IPS-20b (cell line): ENCODE data around the gene ADTRP.

ENCODE experiments used
- H3K27ac ChIP-seq: one replicate; pipeline ENCODE4 v1.5.1; 2013; ENCODE audit warnings: low read length
- H3K27me3 ChIP-seq: 2 replicates; pipeline ENCODE4 v1.6.1; 2013; ENCODE audit warnings: mild to moderate bottlenecking, low read length, inconsistent platforms; ENCODE audit not compliant: insufficient read depth
- H3K36me3 ChIP-seq: 2 replicates; pipeline ENCODE4 v1.6.1; 2013; ENCODE audit warnings: low read depth, mild to moderate bottlenecking, inconsistent platforms, low read length, moderate library complexity; ENCODE audit not compliant: insufficient read depth
- H3K4me1 ChIP-seq: 2 replicates; pipeline ENCODE4 v1.6.1; 2013; ENCODE audit warnings: mild to moderate bottlenecking, control low read depth, inconsistent platforms, low read length, moderate library complexity; ENCODE audit not compliant: insufficient read depth
- H3K4me3 ChIP-seq: 2 replicates; pipeline ENCODE4 v1.5.1; 2013; ENCODE audit warnings: mild to moderate bottlenecking, low read length, inconsistent platforms
- H3K9ac ChIP-seq: 2 replicates; pipeline ENCODE4 v1.6.1; 2013; ENCODE audit warnings: low read depth, mild to moderate bottlenecking, inconsistent platforms, low read length, moderate library complexity
- H3K9me3 ChIP-seq: 2 replicates; pipeline ENCODE4 v1.6.1; 2013; ENCODE audit warnings: mild to moderate bottlenecking, low read depth, low read length, inconsistent platforms; ENCODE audit not compliant: insufficient read depth

The ADTRP gene

DNA sequence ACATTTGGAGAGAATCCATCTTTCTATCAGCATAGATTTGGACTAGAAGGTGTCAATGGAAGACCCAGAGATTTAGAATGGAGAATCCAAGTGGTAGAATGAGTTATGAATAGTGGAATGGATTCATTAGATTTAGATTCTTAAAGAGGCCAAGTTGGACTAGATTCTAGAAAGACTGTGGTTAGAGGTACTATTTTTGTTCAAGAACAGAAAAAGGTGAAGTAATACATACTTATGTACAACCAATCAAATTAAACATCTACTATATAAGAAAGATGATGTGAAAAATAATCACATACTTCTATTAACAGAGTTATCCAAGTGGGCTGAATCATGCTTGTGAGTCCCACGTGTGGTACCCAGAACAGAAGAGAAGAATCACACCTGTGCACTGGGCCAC is 33.8 kb upstream of the ADTRP start:
- no peak overlapping the region for H3K4me3 ChIP-seq
- no peaks in the 10 kb centered on the region for H3K9me3 ChIP-seq
- no peak overlapping the region for H3K27ac ChIP-seq
- H3K4me1 ChIP-seq = no peaks in the 10 kb centered on the region
- no peak overlapping the region for H3K9ac ChIP-seq
- no peaks in the 10 kb centered on the region for H3K36me3 ChIP-seq
- no peaks in the 10 kb centered on the region for H3K27me3 ChIP-seq

DNA sequence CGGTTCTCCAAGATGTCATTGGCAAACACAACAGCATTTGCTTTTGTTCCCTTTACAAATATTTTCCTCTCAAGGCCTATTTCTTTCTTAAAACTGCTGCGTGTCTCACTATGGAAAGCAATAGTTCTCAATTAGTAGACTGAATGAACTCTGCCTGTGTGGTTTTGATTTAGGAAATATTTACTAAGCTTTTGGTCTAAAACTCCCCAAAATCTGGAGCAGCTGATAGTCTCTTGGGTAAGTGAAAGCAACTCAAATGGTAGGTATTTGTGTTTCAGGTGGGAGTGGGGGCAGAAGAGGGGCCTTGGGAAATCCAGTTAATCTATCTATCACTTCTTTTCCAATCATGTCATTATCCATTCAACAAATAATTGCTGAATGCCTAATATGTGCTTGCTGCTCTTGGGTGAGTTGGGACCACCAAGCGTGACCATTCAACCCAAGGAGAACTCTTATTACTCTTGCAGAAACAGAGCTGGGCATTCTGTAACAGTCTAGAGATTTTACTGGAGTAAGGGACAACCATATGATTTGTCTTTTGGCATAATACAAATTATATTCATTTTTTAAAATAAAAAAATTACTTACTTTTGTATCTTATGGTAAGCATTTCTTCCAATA is 33.2 kb upstream of the ADTRP start:
- no peaks in the 10 kb centered on the region for H3K36me3 ChIP-seq
- H3K4me1 ChIP-seq = no peaks in the 10 kb centered on the region
- H3K9ac ChIP-seq = no peak overlapping the region
- H3K4me3 ChIP-seq = no peak overlapping the region
- no peak overlapping the region for H3K27ac ChIP-seq
- H3K27me3 ChIP-seq = no peaks in the 10 kb centered on the region
- no peaks in the 10 kb centered on the region for H3K9me3 ChIP-seq

DNA sequence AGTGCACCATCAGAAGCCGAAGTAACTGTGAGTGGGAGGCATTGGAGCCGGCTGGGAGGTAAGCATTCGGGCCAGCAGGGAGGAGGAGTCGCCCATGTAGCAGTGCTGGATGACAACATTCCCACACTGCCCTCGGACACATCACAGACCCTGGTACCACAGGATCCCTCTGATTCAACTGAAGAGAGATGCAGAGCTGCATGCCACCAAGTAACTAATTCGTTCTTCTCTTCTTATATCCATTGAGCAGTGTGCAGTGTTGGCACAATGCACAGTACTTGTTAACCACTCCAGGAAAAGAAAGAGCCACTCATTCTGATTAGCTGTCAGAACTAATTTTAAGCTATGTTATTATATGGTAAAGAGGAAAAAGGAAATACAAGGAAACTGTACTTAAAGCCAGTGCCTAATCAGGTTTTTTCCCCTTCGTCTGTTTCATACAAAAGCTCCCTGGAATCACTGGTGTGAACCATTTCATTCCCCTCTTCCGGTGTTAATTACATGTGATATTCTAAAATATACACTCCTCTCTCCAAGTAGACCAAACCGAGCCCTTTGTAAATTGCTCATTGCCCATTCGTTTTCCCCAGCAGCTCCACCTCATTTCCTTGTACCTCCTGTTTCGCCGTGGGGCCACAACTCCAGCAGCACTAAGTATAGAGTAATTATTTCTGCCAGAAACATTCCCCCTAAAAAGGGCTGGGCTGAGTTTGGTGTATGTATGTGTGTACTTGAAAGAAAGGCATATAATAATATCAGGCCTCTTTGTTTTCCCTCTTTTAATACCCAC is 32.4 kb upstream of the ADTRP start:
- Histone ChIP-seq H3K4me3 (no peak overlapping the region), H3K27me3 (no peaks in the 10 kb centered on the region), H3K9me3 (no peaks in the 10 kb centered on the region), H3K9ac (no peak overlapping the region), H3K36me3 (no peaks in the 10 kb centered on the region), H3K27ac (no peak overlapping the region), H3K4me1 (no peaks in the 10 kb centered on the region)

DNA sequence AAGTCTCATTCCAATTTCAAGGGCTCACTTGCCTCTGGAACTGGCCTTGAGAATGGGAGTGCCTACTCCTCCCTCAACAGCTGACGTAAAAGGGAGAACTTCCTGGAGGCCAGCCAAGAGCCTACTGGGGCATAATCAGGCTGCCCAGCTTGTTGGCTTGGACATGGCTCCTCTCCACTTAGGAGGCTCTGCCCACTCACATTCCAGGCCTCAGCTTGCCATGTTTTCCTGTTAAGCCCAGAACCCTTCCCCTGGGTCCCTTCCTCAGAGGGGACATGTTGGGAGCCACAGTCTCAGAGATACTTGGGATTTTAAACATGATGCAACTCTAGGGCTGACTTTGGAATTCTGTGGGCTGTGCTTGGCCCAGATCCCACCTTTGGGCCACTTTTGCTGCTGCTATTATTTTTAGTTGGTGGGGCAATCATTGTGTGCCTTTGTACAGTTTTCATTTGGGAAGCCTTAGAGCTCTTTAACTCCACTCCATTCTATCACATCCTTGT is 31.5 kb upstream of the ADTRP start:
- no peak overlapping the region for H3K9ac ChIP-seq
- H3K4me3 ChIP-seq = no peak overlapping the region
- H3K27me3 ChIP-seq = no peaks in the 10 kb centered on the region
- H3K4me1 ChIP-seq = peaks cover 6% of the 10 kb centered on the region
- H3K36me3 ChIP-seq = no peaks in the 10 kb centered on the region
- no peaks in the 10 kb centered on the region for H3K9me3 ChIP-seq
- H3K27ac ChIP-seq = no peak overlapping the region

DNA sequence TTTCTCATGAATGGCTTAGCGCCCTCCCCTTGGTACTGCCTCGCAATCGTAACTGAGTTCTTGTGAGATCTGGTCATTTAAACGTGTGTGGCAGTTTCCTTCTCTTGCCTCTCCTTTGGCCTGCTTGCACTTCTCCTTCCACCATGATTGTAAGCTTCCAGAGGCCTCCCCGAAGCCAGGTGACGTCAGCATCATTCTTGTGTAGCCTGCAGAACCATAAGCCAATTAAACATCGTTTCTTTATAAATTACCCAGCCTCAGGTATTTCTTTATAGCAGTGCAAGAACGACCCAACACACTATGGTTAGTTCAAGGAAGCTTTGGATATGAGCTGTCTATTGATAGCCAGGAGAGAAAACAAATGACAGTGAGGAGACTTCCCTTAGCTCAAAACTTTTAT is 29.5 kb upstream of the ADTRP start:
- Histone ChIP-seq H3K27ac (no peak overlapping the region), H3K36me3 (no peaks in the 10 kb centered on the region), H3K9ac (no peak overlapping the region), H3K27me3 (no peaks in the 10 kb centered on the region), H3K4me1 (peaks cover 11% of the 10 kb centered on the region), H3K9me3 (no peaks in the 10 kb centered on the region), H3K4me3 (no peak overlapping the region)

DNA sequence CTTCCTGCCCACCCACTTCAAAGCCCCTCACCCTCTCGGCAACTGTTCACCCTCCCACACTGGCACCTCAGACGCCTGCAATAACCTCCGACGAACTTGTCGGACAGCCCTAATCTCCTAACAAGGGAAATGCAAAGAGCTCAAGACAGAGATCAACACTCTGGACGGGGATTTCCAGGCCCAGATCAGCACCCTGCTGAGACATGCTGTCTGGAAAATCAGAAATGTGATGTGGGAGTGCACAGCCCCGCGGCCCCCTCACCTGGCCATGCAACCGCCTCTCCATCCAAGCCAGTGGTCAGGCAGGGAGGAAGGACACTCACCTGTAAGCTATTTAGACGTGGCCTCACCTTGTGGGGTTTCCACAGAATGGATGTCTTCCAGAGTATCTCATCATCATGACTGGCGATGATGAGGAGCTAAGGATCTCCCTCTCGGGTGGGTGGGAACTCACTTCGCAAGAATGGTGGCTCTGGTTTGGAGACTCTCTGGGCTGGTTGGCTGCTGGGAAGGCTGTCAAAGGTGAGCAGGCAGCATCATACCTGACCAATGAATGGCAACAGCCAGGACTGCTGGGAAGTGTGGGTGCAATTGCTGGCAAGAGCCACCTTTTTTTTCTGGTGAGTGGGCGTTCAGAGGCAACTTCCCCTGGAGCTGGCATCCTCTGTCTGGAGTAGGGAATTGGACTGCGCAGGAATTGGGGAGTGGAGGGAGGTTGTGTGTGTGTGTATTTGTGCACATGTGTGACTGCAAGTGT is 28.1 kb upstream of the ADTRP start:
- no peaks in the 10 kb centered on the region for H3K9me3 ChIP-seq
- H3K4me3 ChIP-seq = no peak overlapping the region
- peaks cover 11% of the 10 kb centered on the region for H3K4me1 ChIP-seq
- H3K36me3 ChIP-seq = no peaks in the 10 kb centered on the region
- H3K27me3 ChIP-seq = no peaks in the 10 kb centered on the region
- H3K27ac ChIP-seq = no peak overlapping the region
- H3K9ac ChIP-seq = no peak overlapping the region

DNA sequence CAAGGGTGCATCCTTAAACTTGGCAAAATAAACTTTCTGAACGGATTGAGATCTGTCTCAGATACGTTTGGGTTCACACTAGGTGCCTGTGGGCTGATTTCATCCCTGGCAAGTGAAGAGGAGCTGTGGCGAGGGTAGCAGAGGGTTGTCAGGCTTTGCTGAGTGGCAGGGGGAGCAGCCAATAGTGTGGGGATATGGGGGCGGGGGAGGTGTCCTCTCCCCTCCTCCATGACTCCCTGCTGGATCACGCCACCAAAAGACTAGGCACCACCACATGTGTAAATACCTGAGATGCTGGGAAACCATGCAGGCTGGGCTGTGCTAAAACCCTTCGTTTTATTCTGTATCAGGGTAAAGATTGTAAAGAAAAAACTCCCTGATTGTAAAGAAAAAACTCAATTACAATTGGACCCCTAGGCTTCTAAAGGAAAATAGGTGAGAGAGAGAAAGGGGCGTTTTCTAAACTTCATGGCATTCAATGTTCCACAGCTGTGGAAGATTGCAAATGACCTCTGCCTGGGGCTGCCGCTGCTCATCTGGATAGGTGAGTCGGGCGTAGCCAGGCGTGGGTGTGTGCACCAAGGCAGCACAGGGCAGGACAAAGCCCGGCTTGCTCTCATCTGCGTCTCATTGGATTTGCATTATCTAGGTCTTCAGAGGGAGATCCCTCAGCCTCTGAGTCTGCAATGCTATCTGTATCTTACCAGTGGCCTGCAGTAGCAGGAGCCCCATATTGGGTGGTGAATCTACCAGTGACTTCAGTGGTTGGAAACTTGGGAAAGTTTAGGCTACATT is 26.9 kb upstream of the ADTRP start:
- Histone ChIP-seq H3K9ac (no peak overlapping the region; the same call in 1 of the 2 replicates), H3K36me3 (no peaks in the 10 kb centered on the region)

DNA sequence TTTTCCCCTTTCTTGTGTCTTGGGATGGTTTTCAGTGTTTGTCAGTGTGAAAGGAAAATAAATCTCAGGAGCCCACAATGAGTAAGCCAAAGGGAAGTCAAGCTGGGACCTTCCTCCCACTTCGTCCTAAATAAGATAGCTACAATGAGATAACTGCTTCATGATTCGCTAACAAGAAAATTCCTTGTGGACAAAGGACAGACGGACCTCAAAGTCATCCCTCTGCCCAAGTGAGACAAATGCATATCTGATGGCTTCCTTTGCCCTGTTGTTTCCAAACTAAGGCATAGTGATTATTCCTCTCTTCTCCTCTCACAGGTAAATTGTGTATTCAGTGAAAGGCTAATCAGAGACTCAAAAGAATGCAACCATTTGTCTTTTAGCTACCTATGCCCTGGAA is 26.1 kb upstream of the ADTRP start:
- Histone ChIP-seq H3K27me3 (no peaks in the 10 kb centered on the region), H3K36me3 (no peaks in the 10 kb centered on the region), H3K9ac (no peak overlapping the region), H3K27ac (no peak overlapping the region), H3K4me3 (no peak overlapping the region), H3K9me3 (no peaks in the 10 kb centered on the region), H3K4me1 (peaks cover 11% of the 10 kb centered on the region)

More for the DNA sequence above, 26.9 kb upstream of the ADTRP start:
- H3K4me3 ChIP-seq = no peak overlapping the region; the same call in 1 of the 2 replicates
- no peak overlapping the region for H3K27ac ChIP-seq
- peaks cover 11% of the 10 kb centered on the region for H3K4me1 ChIP-seq
- H3K27me3 ChIP-seq = no peaks in the 10 kb centered on the region
- H3K9me3 ChIP-seq = no peaks in the 10 kb centered on the region

DNA sequence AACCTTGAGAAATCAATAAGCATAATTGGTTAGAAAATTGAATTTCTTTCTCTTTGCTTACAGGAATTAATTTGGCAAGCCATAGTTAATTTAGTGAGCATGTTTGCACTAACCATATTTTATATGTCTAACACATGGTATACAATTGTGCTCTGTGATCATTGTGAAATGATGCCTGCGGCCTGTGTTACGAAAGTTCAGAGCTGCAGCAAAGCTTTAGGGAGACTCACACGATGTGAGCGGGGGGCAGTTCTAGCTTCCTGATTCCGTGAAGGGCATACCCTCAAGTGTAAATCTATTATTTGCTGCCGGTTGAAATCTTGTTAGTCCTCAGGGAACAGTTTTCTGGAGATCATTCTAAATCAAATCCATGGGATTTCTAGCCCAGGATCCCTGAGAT is 25.5 kb upstream of the ADTRP start:
- Histone ChIP-seq H3K36me3 (no peaks in the 10 kb centered on the region), H3K9ac (no peak overlapping the region), H3K27me3 (no peaks in the 10 kb centered on the region), H3K9me3 (no peaks in the 10 kb centered on the region), H3K4me1 (peaks cover 11% of the 10 kb centered on the region), H3K27ac (no peak overlapping the region), H3K4me3 (no peak overlapping the region)

DNA sequence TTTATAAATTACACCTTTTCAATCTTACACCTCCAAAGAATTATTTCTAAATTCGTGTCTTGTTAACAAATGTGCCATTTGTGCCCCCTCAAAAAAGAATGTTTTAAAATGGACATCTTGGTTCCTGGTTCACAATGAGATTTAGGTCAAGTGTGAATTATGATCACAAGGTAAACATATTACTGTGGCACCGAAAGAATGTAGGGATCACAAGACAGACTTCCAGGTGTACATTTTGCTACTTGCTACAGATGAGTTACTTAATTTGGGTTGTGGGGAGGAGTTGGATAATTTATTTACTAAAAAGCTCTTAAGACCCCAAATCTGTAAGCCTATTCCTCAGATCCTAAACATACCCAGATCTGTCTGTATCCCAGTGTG is 25.0 kb upstream of the ADTRP start:
- H3K9me3 ChIP-seq = no peaks in the 10 kb centered on the region
- no peaks in the 10 kb centered on the region for H3K36me3 ChIP-seq
- no peak overlapping the region for H3K4me3 ChIP-seq
- no peak overlapping the region for H3K27ac ChIP-seq
- H3K27me3 ChIP-seq = no peaks in the 10 kb centered on the region
- H3K4me1 ChIP-seq = peaks cover 11% of the 10 kb centered on the region
- no peak overlapping the region for H3K9ac ChIP-seq

DNA sequence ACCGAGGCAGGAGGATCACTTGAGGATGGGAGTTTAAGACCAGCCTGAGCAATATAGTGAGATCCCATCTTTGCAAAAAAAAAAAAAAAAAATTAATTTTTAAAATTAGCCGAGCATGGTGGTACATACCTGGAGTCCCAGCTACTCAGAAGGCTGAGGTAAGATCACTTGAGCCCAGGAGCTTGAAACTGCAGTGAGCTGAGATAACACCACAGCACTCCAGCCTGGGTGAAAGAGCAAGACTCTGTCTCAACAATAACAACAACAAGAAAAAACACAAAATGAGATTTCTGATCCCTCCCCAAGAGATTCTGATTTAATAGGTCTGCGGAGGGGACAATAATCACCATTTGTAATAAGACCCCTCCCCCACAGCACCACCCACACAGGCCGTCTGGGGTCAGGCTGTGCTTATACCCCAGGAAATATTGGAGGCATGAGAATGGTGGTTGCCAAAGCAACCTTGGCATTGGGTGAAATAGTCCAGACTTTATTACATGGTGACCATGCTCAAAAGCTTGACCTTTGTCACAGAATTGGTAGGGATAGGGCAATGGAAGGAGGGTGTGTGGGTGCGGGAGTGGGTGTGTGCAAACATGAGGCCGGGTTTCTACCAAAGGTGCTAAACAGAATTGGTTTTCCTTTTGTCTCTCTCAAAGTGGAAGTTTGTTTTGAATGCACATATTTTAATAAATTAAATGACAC is 24.4 kb upstream of the ADTRP start:
- no peak overlapping the region for H3K4me3 ChIP-seq
- no peaks in the 10 kb centered on the region for H3K9me3 ChIP-seq
- H3K9ac ChIP-seq = no peak overlapping the region
- H3K4me1 ChIP-seq = peaks cover 11% of the 10 kb centered on the region
- H3K27ac ChIP-seq = no peak overlapping the region
- no peaks in the 10 kb centered on the region for H3K27me3 ChIP-seq
- no peaks in the 10 kb centered on the region for H3K36me3 ChIP-seq
